ENCODE results near the gene CNTNAP2.

DNA sequence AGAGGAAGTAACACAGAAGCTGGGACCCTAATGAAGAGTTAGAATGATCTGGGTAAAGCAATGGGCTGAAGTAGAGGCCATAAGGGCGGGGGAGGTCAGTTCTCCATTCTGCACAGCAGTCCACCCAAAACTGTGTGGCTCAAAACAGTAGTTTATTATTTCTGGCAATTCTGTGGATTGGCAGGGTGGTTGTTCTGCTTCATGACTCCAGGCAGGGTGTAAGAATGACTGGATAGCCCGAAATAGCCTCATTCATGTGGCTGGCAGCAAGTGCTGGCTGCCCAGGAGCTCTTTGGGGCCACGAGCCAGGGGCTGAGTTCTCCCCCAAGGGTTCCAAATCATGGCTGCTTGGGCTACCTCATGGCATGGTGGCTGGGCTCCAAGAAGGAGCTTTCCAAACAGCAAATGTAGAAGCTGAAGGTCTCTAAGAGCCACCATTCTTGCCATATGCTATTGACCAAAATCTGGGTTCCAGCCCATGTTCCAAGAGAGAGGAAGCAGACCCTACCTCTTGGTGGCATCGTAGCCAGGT lies 2158.8 kb downstream of the CNTNAP2 start:
- TF ChIP-seq EP300 (IDR thresholded peaks at IDR 0.05): no peak
- TF ChIP-seq, protein P1, sequence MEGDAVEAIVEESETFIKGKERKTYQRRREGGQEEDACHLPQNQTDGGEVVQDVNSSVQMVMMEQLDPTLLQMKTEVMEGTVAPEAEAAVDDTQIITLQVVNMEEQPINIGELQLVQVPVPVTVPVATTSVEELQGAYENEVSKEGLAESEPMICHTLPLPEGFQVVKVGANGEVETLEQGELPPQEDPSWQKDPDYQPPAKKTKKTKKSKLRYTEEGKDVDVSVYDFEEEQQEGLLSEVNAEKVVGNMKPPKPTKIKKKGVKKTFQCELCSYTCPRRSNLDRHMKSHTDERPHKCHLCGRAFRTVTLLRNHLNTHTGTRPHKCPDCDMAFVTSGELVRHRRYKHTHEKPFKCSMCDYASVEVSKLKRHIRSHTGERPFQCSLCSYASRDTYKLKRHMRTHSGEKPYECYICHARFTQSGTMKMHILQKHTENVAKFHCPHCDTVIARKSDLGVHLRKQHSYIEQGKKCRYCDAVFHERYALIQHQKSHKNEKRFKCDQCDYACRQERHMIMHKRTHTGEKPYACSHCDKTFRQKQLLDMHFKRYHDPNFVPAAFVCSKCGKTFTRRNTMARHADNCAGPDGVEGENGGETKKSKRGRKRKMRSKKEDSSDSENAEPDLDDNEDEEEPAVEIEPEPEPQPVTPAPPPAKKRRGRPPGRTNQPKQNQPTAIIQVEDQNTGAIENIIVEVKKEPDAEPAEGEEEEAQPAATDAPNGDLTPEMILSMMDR (IDR thresholded peaks at IDR 0.05): no peak

Data from tibial nerve (tissue), 4 donors.